Measurements from ENCODE around the gene MROH2A.

MROH2A gene

DNA sequence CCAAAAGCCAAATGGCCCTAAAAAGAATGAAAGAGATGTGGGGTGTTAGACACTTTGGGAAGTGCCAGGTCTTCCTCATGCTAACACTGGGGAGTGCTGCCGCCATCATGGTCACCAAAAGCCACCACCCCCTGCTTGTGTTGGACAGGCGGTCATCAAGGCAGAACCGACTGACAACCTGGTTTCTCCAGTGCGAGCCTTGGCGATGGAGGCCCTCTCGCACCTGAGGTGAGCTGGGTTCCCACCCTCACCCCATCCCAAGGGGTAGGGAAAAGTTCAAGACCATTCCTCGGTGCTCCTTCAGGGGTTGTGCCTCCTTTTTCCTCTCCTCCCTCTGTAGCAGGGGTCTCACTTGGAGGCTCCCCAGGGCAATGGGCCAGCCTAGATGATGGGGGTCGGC is 33.6 kb downstream of the MROH2A start:
- H3K9ac ChIP-seq (ENCODE audit: low read length): no peak overlapping the region
- no peak overlapping the region for H3K4ac ChIP-seq (ENCODE audit: low read depth, low read length)
- no peaks in the 10 kb centered on the region for H3K27me3 ChIP-seq (ENCODE audit: insufficient read depth, low read length)
- no peak overlapping the region for H3K27ac ChIP-seq (ENCODE audit: low read depth, low read length)
- H3K14ac ChIP-seq (ENCODE audit: low read length): no peak overlapping the region
- no peak overlapping the region for H2BK120ac ChIP-seq (ENCODE audit: insufficient read depth, low read length, poor library complexity)
- peaks cover 14% of the 10 kb centered on the region for H3K9me3 ChIP-seq (ENCODE audit: insufficient read depth, low read depth, low read length)
- H4K12ac ChIP-seq (ENCODE audit: low read depth, low read length): no peak overlapping the region
- no peak overlapping the region for H3K4me3 ChIP-seq (ENCODE audit: low read depth, low read length)
- H2AFZ ChIP-seq (ENCODE audit: insufficient read depth, low read length, poor library complexity): no peak overlapping the region
- H3K18ac ChIP-seq (ENCODE audit: low read length): no peak overlapping the region
- no peaks in the 10 kb centered on the region for H3K79me1 ChIP-seq (ENCODE audit: low read length)
- H2BK12ac ChIP-seq (ENCODE audit: low read length): no peak overlapping the region
- H3K36me3 ChIP-seq (ENCODE audit: control insufficient read depth in 1 of 2, insufficient read depth in 2 of 2, low read length in 2 of 2): no peaks in the 10 kb centered on the region
- no peak overlapping the region for H2AK5ac ChIP-seq (ENCODE audit: low read length)
- no peaks in the 10 kb centered on the region for H3K79me2 ChIP-seq (ENCODE audit: control insufficient read depth, insufficient read depth, low read length, poor library complexity)
- no peaks in the 10 kb centered on the region for H3K4me1 ChIP-seq (ENCODE audit: control insufficient read depth in 1 of 2, insufficient read depth in 2 of 2, low read length in 2 of 2)
- no peak overlapping the region for H4K8ac ChIP-seq (ENCODE audit: low read depth, low read length)
- no peak overlapping the region for H4K91ac ChIP-seq (ENCODE audit: low read depth, low read length)
- no peak for DNase-seq
- H2BK5ac ChIP-seq (ENCODE audit: low read depth, low read length, poor library complexity): no peak overlapping the region
- H3K23ac ChIP-seq (ENCODE audit: low read length): no peak overlapping the region
- no peak overlapping the region for H3K4me2 ChIP-seq (ENCODE audit: low read length)
- WGBS (ENCODE audit: extremely low coverage, insufficient coverage, insufficient read length): no CpG with 5 or more reads among the region's 8 CpGs

DNA sequence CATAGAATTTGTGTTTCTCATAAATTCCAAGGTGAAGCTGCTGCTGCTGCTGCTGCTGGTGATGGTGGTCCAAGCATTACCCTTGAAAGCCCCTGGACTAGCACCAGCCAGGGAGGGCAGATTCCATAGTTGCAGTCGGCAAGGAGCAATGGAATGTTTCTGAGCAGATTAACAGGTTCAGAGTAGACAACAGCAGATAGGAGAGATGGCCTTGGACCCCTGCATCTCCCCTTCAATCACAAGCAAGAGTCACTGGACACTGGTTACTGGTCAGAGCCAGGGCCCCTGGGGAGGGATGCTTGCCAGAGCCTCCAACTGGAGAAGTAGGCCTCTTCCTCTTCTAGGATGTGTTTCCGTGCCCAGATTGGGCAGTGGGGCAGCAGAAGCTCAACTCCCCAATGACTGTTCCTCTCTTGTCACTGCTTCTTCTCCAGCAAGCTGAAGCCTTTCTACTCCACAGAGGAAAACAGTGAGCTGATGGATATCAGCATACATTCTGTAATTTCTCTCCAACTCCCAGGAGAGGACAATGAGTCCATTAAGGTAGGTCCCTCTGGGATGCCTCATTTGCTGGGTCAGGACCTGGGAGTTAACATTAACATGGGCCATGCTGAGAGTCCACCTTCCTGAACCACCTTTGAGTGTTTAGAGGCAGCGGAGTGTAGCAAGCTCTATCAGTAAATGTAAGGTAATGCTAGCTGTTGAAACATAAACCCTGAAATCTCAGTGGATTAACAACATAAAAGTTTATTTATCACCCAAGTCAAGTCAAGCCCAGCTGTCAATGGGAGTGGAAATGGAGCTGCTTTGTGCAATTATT is 35.3 kb downstream of the MROH2A start:
- H3K4me2 ChIP-seq (ENCODE audit: low read length): no peak overlapping the region
- H3K18ac ChIP-seq (ENCODE audit: low read length): no peak overlapping the region
- H2BK5ac ChIP-seq (ENCODE audit: low read depth, low read length, poor library complexity): no peak overlapping the region
- no peak overlapping the region for H4K91ac ChIP-seq (ENCODE audit: low read depth, low read length)
- H3K4me1 ChIP-seq (ENCODE audit: control insufficient read depth in 1 of 2, insufficient read depth in 2 of 2, low read length in 2 of 2): no peaks in the 10 kb centered on the region
- H4K8ac ChIP-seq (ENCODE audit: low read depth, low read length): no peak overlapping the region
- H3K27me3 ChIP-seq (ENCODE audit: insufficient read depth, low read length): no peaks in the 10 kb centered on the region
- no peak overlapping the region for H3K27ac ChIP-seq (ENCODE audit: low read depth, low read length)
- no peak overlapping the region for H2AK5ac ChIP-seq (ENCODE audit: low read length)
- H3K23ac ChIP-seq (ENCODE audit: low read length): no peak overlapping the region
- no peak overlapping the region for H4K12ac ChIP-seq (ENCODE audit: low read depth, low read length)
- no peak overlapping the region for H3K9ac ChIP-seq (ENCODE audit: low read length)
- no peak overlapping the region for H3K4me3 ChIP-seq (ENCODE audit: low read depth, low read length)
- no peak overlapping the region for H2BK12ac ChIP-seq (ENCODE audit: low read length)
- no CpG with 5 or more reads among the region's 3 CpGs for WGBS (ENCODE audit: extremely low coverage, insufficient coverage, insufficient read length)
- no peak for DNase-seq
- H3K79me2 ChIP-seq (ENCODE audit: control insufficient read depth, insufficient read depth, low read length, poor library complexity): no peaks in the 10 kb centered on the region
- H2BK120ac ChIP-seq (ENCODE audit: insufficient read depth, low read length, poor library complexity): no peak overlapping the region
- H2AFZ ChIP-seq (ENCODE audit: insufficient read depth, low read length, poor library complexity): no peak overlapping the region
- H3K9me3 ChIP-seq (ENCODE audit: insufficient read depth, low read depth, low read length): peaks cover 10% of the 10 kb centered on the region
- no peaks in the 10 kb centered on the region for H3K79me1 ChIP-seq (ENCODE audit: low read length)
- H3K36me3 ChIP-seq (ENCODE audit: control insufficient read depth in 1 of 2, insufficient read depth in 2 of 2, low read length in 2 of 2): no peaks in the 10 kb centered on the region
- no peak overlapping the region for H3K4ac ChIP-seq (ENCODE audit: low read depth, low read length)
- H3K14ac ChIP-seq (ENCODE audit: low read length): no peak overlapping the region

DNA sequence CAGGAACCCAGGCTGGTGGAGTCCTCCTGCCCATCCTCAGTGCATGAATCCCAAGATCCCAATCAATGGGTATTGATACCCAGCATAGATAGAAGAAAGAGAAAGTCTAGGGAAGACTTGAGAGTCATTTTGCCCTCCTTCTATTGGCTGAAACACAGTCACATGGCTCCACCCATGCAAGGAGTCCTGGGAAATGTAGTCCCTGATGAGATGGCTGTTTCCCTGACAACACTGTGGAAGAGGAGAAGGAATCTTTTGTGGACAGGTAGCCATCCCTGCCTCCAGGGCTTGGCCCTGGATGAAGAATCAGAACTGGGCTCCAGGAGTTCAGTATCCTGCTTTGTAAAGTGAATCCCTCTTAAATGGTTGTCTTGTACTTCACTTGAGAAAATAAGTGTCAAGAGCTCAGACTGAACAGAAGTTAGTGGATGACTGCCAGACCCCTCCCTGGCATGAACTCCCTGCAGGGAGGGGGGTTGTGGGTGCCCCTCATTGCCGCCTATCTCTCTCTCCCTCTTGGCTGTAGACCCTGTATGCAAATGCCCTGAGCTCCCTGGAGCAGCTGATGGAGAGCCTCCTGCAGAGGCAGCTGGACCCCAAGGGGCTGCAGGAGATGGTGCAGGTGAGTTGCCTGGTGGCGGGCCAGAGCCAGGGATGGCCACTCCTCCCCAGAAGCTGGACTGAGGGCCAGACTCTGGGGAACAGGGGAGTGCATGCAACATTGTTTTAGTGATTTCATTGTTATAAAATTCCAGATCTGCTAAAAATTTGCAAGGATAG is 36.1 kb downstream of the MROH2A start:
- no peaks in the 10 kb centered on the region for H3K4me1 ChIP-seq (ENCODE audit: control insufficient read depth in 1 of 2, insufficient read depth in 2 of 2, low read length in 2 of 2)
- H4K8ac ChIP-seq (ENCODE audit: low read depth, low read length): no peak overlapping the region
- H3K9ac ChIP-seq (ENCODE audit: low read length): no peak overlapping the region
- no peak overlapping the region for H3K27ac ChIP-seq (ENCODE audit: low read depth, low read length)
- H3K9me3 ChIP-seq (ENCODE audit: insufficient read depth, low read depth, low read length): peaks cover 7% of the 10 kb centered on the region
- no peaks in the 10 kb centered on the region for H3K27me3 ChIP-seq (ENCODE audit: insufficient read depth, low read length)
- H2AK5ac ChIP-seq (ENCODE audit: low read length): no peak overlapping the region
- H3K36me3 ChIP-seq (ENCODE audit: control insufficient read depth in 1 of 2, insufficient read depth in 2 of 2, low read length in 2 of 2): no peaks in the 10 kb centered on the region
- H2AFZ ChIP-seq (ENCODE audit: insufficient read depth, low read length, poor library complexity): no peak overlapping the region
- H2BK12ac ChIP-seq (ENCODE audit: low read length): no peak overlapping the region
- no peak overlapping the region for H3K23ac ChIP-seq (ENCODE audit: low read length)
- DNase-seq: peak in 1 of 2 donors; percentile 3
- H4K91ac ChIP-seq (ENCODE audit: low read depth, low read length): no peak overlapping the region
- H3K79me2 ChIP-seq (ENCODE audit: control insufficient read depth, insufficient read depth, low read length, poor library complexity): no peaks in the 10 kb centered on the region
- H3K4me2 ChIP-seq (ENCODE audit: low read length): no peak overlapping the region
- no peak overlapping the region for H3K14ac ChIP-seq (ENCODE audit: low read length)
- WGBS (ENCODE audit: extremely low coverage, insufficient coverage, insufficient read length): no CpG with 5 or more reads among the region's 2 CpGs
- H2BK120ac ChIP-seq (ENCODE audit: insufficient read depth, low read length, poor library complexity): no peak overlapping the region
- H2BK5ac ChIP-seq (ENCODE audit: low read depth, low read length, poor library complexity): no peak overlapping the region
- no peak overlapping the region for H3K4me3 ChIP-seq (ENCODE audit: low read depth, low read length)
- H4K12ac ChIP-seq (ENCODE audit: low read depth, low read length): no peak overlapping the region
- H3K18ac ChIP-seq (ENCODE audit: low read length): no peak overlapping the region
- H3K79me1 ChIP-seq (ENCODE audit: low read length): no peaks in the 10 kb centered on the region
- no peak overlapping the region for H3K4ac ChIP-seq (ENCODE audit: low read depth, low read length)

DNA sequence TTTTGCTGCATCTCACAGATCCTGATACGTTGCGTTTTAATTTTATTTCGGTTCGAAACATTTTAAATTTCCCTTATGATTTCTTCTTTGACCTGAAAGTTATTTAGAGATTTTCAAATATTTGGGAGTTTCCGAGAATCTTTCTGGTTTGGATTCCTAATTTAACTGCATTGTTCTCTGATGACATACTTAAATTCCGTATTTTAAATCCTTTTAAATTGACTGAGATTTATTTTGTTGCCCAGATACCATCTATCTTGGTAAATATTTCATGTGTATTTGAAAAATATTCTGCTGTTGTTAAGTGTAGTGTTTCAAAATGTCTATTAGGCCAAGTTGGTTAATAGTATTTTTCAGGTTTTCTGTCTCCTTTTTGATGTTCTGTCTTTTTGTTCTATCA is 37.7 kb downstream of the MROH2A start:
- no peak overlapping the region for H3K18ac ChIP-seq (ENCODE audit: low read length)
- no peak overlapping the region for H3K4ac ChIP-seq (ENCODE audit: low read depth, low read length)
- no peak overlapping the region for H3K4me3 ChIP-seq (ENCODE audit: low read depth, low read length)
- no peak overlapping the region for H4K91ac ChIP-seq (ENCODE audit: low read depth, low read length)
- H3K14ac ChIP-seq (ENCODE audit: low read length): no peak overlapping the region
- H2BK12ac ChIP-seq (ENCODE audit: low read length): no peak overlapping the region
- no peak overlapping the region for H2AFZ ChIP-seq (ENCODE audit: insufficient read depth, low read length, poor library complexity)
- no peak overlapping the region for H3K27ac ChIP-seq (ENCODE audit: low read depth, low read length)
- H2BK120ac ChIP-seq (ENCODE audit: insufficient read depth, low read length, poor library complexity): no peak overlapping the region
- H3K4me2 ChIP-seq (ENCODE audit: low read length): no peak overlapping the region
- peaks cover 11% of the 10 kb centered on the region for H3K9me3 ChIP-seq (ENCODE audit: insufficient read depth, low read depth, low read length)
- H2AK5ac ChIP-seq (ENCODE audit: low read length): no peak overlapping the region
- no peaks in the 10 kb centered on the region for H3K4me1 ChIP-seq (ENCODE audit: control insufficient read depth in 1 of 2, insufficient read depth in 2 of 2, low read length in 2 of 2)
- no peak overlapping the region for H2BK5ac ChIP-seq (ENCODE audit: low read depth, low read length, poor library complexity)
- no peaks in the 10 kb centered on the region for H3K79me2 ChIP-seq (ENCODE audit: control insufficient read depth, insufficient read depth, low read length, poor library complexity)
- no peaks in the 10 kb centered on the region for H3K79me1 ChIP-seq (ENCODE audit: low read length)
- peak in 1 of 2 donors; percentile 28 for DNase-seq
- H3K9ac ChIP-seq (ENCODE audit: low read length): no peak overlapping the region
- H3K23ac ChIP-seq (ENCODE audit: low read length): no peak overlapping the region
- WGBS (ENCODE audit: extremely low coverage, insufficient coverage, insufficient read length): no CpG with 5 or more reads among the region's 6 CpGs
- H3K27me3 ChIP-seq (ENCODE audit: insufficient read depth, low read length): no peaks in the 10 kb centered on the region
- H4K8ac ChIP-seq (ENCODE audit: low read depth, low read length): no peak overlapping the region
- H3K36me3 ChIP-seq (ENCODE audit: control insufficient read depth in 1 of 2, insufficient read depth in 2 of 2, low read length in 2 of 2): no peaks in the 10 kb centered on the region
- no peak overlapping the region for H4K12ac ChIP-seq (ENCODE audit: low read depth, low read length)
